GM12878 (cell line): Measurements from ENCODE around the gene DYDC1. TPM values are rescaled to one million over a fixed set of nuclear protein-coding genes. Genes with fewer than 3 reads are reported as not detected.

ENCODE experiments used
- ATAC-seq: fragments of 200-7000 bp; cut with Tn5 transposase; 3 replicates; pipeline ENCODE4 v1.9.1; 2020; ENCODE audit warnings: mild to moderate bottlenecking, moderate library complexity
- BruUV-seq: library from RNA; stranded (reverse); fragments of 400-500 nt; replicated peaks from 2 replicates; lab custom pipeline; 2021; lab: Mats Ljungman, UMichigan
- CTCF ChIA-PET: fragments of 300-600 bp; sonication (Branson Sonifier 250); formaldehyde crosslinking; extraction: SDS; loops from one replicate; lab custom pipeline; 2021; ENCODE audit warnings: inconsistent platforms; lab: Yijun Ruan, JAX
- POLR2A ChIA-PET: fragments of 350-600 bp; formaldehyde crosslinking; extraction: SDS; loops from one replicate; lab custom pipeline; 2021; ENCODE audit warnings: inconsistent platforms; lab: Charles Lee
- RAD21 ChIA-PET: fragments of 300-600 bp; sonication (Branson Sonifier 250); formaldehyde crosslinking; loops from one replicate; lab custom pipeline; 2023; ENCODE audit warnings: antibody characterized with exemption; ENCODE audit not compliant: unreplicated experiment; lab: Charles Lee
- SMC1A ChIA-PET: fragments of 300-600 bp; sonication (Branson Sonifier 250); formaldehyde crosslinking; loops from one replicate; lab custom pipeline; 2023; ENCODE audit not compliant: unreplicated experiment, uncharacterized antibody; lab: Charles Lee
- DNase-seq: peaks from one replicate; pipeline ENCODE4 v3.0.0-alpha.2; 2011; ENCODE audit warnings: low read depth, low spot score
- FAIRE-seq: peaks from 3 replicates; lab custom pipeline; 2011; peaks lifted over from hg19 to GRCh38; lab: Jason Lieb, UNC
- H2AFZ ChIP-seq: 2 replicates; pipeline ENCODE4 v1.6.0; 2011; ENCODE audit warnings: low read depth, low read length, control low read depth; ENCODE audit not compliant: control insufficient read depth
- H3K27ac ChIP-seq: 2 replicates; pipeline ENCODE4 v1.5.1; 2011; ENCODE audit warnings: control low read depth; ENCODE audit not compliant: control insufficient read depth, insufficient read depth
- H3K27me3 ChIP-seq, 2 experiments: replicated peaks in 1 of 2; 2 replicates each; pipeline versions ENCODE4 v1.6.0 to v1.6.1; 2011; ENCODE audit warnings: low read length in 1 of 2; ENCODE audit not compliant: control insufficient read depth in 2 of 2, insufficient read depth in 2 of 2
- H3K36me3 ChIP-seq, 2 experiments: 2 replicates each; pipeline ENCODE4 v1.5.1; 2011; ENCODE audit warnings: low read length in 1 of 2; ENCODE audit not compliant: control insufficient read depth in 2 of 2, insufficient read depth in 2 of 2
- H3K4me1 ChIP-seq: 2 replicates; pipeline ENCODE4 v1.6.1; 2011; ENCODE audit warnings: mild to moderate bottlenecking, low read length, moderate library complexity, mixed read lengths; ENCODE audit not compliant: control insufficient read depth, insufficient read depth
- H3K4me2 ChIP-seq: 2 replicates; pipeline ENCODE4 v1.6.0; 2011; ENCODE audit warnings: control low read depth; ENCODE audit not compliant: control insufficient read depth, insufficient read depth
- H3K4me3 ChIP-seq: fragments of 200-600 bp; sonication (generic); 2 replicates; pipeline ENCODE4 v1.5.1; 2016
- H3K79me2 ChIP-seq: 2 replicates; pipeline ENCODE4 v1.6.0; 2011; ENCODE audit warnings: low read length; ENCODE audit not compliant: control insufficient read depth, insufficient read depth
- H3K9ac ChIP-seq: 2 replicates; pipeline ENCODE4 v1.8.0; 2011; ENCODE audit warnings: low read length, control low read depth, mixed read lengths; ENCODE audit not compliant: control insufficient read depth, insufficient read depth
- H3K9me3 ChIP-seq: replicated peaks from 3 replicates; pipeline ENCODE4 v1.5.1; 2011; ENCODE audit warnings: mild to moderate bottlenecking, low read length; ENCODE audit not compliant: control insufficient read depth, insufficient read depth
- H4K20me1 ChIP-seq: 2 replicates; pipeline ENCODE4 v1.6.0; 2011; ENCODE audit not compliant: control insufficient read depth, insufficient read depth
- ASH2L ChIP-seq: fragments of 300-600, 200-600 bp; sonication (generic); IDR thresholded peaks from 2 replicates; pipeline ENCODE4 v1.6.1; 2017; ENCODE audit warnings: low read depth, mild to moderate bottlenecking, borderline replicate concordance
- BHLHE40 ChIP-seq, 2 experiments: fragments of 450-650 bp in 1 of 2; IDR thresholded peaks; 2 replicates each; pipeline ENCODE4 v1.6.1; 2011 to 2017; ENCODE audit warnings: low read depth in 2 of 2, borderline replicate concordance in 1 of 2, improper control_type of control experiment in 1 of 2, low read length in 1 of 2, mild to moderate bottlenecking in 1 of 2
- CBFB ChIP-seq: IDR thresholded peaks from 2 replicates; pipeline ENCODE4 v1.6.1; 2016; ENCODE audit warnings: antibody characterized with exemption, low read depth
- CEBPB ChIP-seq, 2 experiments: fragments of 150-350 bp in 1 of 2; IDR thresholded peaks; 2 replicates each; pipeline ENCODE4 v1.6.1; 2012 to 2014; ENCODE audit warnings: low read depth in 2 of 2, low read length in 2 of 2, borderline replicate concordance in 1 of 2, inconsistent platforms in 1 of 2
- ESRRA ChIP-seq: IDR thresholded peaks from 2 replicates; pipeline ENCODE4 v1.6.1; 2012; ENCODE audit warnings: mild to moderate bottlenecking, low read length, improper control_type of control experiment
- EZH2 ChIP-seq: IDR thresholded peaks from 2 replicates; pipeline ENCODE4 v1.6.1; 2012; ENCODE audit warnings: low read depth, mild to moderate bottlenecking, control low read depth, inconsistent platforms, low read length, borderline replicate concordance; ENCODE audit not compliant: control insufficient read depth
- GATAD2B ChIP-seq: fragments of 450-650 bp; conservative IDR thresholded peaks from 2 replicates; pipeline ENCODE4 v1.6.1; 2017; ENCODE audit warnings: low read depth, mild to moderate bottlenecking, moderate library complexity
- HDAC6 ChIP-seq: fragments of 200-600 bp; sonication (generic); IDR thresholded peaks from one replicate; pipeline ENCODE4 v1.8.0; 2017; ENCODE audit warnings: antibody characterized with exemption; ENCODE audit not compliant: unreplicated experiment
- KLF5 ChIP-seq: fragments of 450-650 bp; IDR thresholded peaks from 2 replicates; pipeline ENCODE4 v1.6.1; 2014; ENCODE audit warnings: mild to moderate bottlenecking; ENCODE audit not compliant: partially characterized antibody
- MEF2A ChIP-seq: IDR thresholded peaks from 2 replicates; pipeline ENCODE4 v1.6.1; 2011; ENCODE audit warnings: low read depth, mild to moderate bottlenecking, low read length, moderate library complexity; ENCODE audit not compliant: insufficient read depth
- RB1 ChIP-seq: fragments of 450-650 bp; formaldehyde crosslinking; IDR thresholded peaks from 2 replicates; pipeline ENCODE4 v1.6.1; 2017; ENCODE audit warnings: mild to moderate bottlenecking, borderline replicate concordance
- RCOR1 ChIP-seq: conservative IDR thresholded peaks from 2 replicates; pipeline ENCODE4 v1.6.1; 2012; ENCODE audit warnings: low read depth, low read length, improper control_type of control experiment
- SIN3A ChIP-seq: IDR thresholded peaks from 2 replicates; pipeline ENCODE4 v1.6.1; 2012; ENCODE audit warnings: low read depth, low read length, improper control_type of control experiment
- SMC3 ChIP-seq: IDR thresholded peaks from 2 replicates; pipeline ENCODE4 v1.6.1; 2011; ENCODE audit warnings: low read length, improper control_type of control experiment, borderline replicate concordance
- TAF1 ChIP-seq: IDR thresholded peaks from 2 replicates; pipeline ENCODE4 v1.6.1; 2011; ENCODE audit warnings: mild to moderate bottlenecking, low read depth, low read length, borderline replicate concordance
- TCF3 ChIP-seq: IDR thresholded peaks from 2 replicates; pipeline ENCODE4 v1.6.1; 2012; ENCODE audit warnings: low read depth, mild to moderate bottlenecking, low read length, borderline replicate concordance; ENCODE audit not compliant: insufficient read depth
- USF2 ChIP-seq: IDR thresholded peaks from 2 replicates; pipeline ENCODE4 v1.6.1; 2011; ENCODE audit warnings: low read depth, low read length, improper control_type of control experiment, borderline replicate concordance
- YBX1 ChIP-seq: fragments of 450-650 bp; IDR thresholded peaks from 2 replicates; pipeline ENCODE4 v1.6.1; 2016; ENCODE audit warnings: antibody characterized with exemption
- ZNF274 ChIP-seq: IDR thresholded peaks from one replicate; pipeline ENCODE4 v1.8.0; 2011; ENCODE audit not compliant: insufficient read length, insufficient read depth
- WGBS: methylation state at CpG from one replicate; pipeline ENCODE4 v1.1.6; 2016; ENCODE audit warnings: low lambda C conversion rate; ENCODE audit not compliant: insufficient replicate concordance, insufficient coverage; ENCODE audit errors: missing lambda C conversion rate; 5-methylcytosine and 5-hydroxymethylcytosine counted together
- in situ Hi-C: fragments of 300-500 bp; cut with MboI; formaldehyde crosslinking; loops from 9 replicates; pipeline ENCODE4 v1.14.3; 2018; ENCODE audit warnings: mixed read lengths
- intact Hi-C: fragments of 100-400 bp; cut with micrococcal nuclease; formaldehyde crosslinking; loops from one replicate; pipeline ENCODE4 v1.14.2; 2022; ENCODE audit not compliant: unreplicated experiment
- polyA plus RNA-seq, 11 experiments: library from polyadenylated mRNA; depleted of rRNA in 4 of 11; unstranded in 6 of 11; stranded (reverse) in 5 of 11; fragments of >200 nt; fragmentation: Nextera tagmentation in 4 of 11; fragmentation: Illumina TruSeq in 1 of 11; extraction: Ambion mirVana in 4 of 11; extraction: Trizol in 1 of 11; gene quantifications; 1 replicate in 1 of 11; 2 replicates in 10 of 11; pipeline versions ENCODE4 v1.2.1 to v1.2.3, GENCODE V29; 2011 to 2016; ENCODE audit warnings: inconsistent platforms in 2 of 11, missing spikeins in 2 of 11, low read depth in 1 of 11
- total RNA-seq, 4 experiments: library from RNA; depleted of rRNA in 3 of 4; stranded (reverse); fragments of >200 nt in 3 of 4; fragmentation: Illumina TruSeq in 1 of 4; extraction: Trizol in 1 of 4; gene quantifications; 2 replicates each; pipeline versions ENCODE4 v1.2.1 to v1.2.3, GENCODE V29; 2013 to 2021
- TF ChIP-seq, protein P1 (sequence below): fragments of 450-650 bp; formaldehyde crosslinking; IDR thresholded peaks from 2 replicates; pipeline ENCODE4 v1.4.0; 2022; ENCODE audit warnings: mild to moderate bottlenecking, moderate library complexity
- TF ChIP-seq, protein P2 (sequence below): fragments of 450-650 bp; IDR thresholded peaks from 2 replicates; pipeline ENCODE4 v1.6.1; 2016; ENCODE audit warnings: mild to moderate bottlenecking

The DYDC1 gene
- total and polyA plus RNA-seq, 10 of the 15 experiments (the other 5 are each of a cell fraction or from before 2014, with no cell fraction given) = not detected

DNA sequence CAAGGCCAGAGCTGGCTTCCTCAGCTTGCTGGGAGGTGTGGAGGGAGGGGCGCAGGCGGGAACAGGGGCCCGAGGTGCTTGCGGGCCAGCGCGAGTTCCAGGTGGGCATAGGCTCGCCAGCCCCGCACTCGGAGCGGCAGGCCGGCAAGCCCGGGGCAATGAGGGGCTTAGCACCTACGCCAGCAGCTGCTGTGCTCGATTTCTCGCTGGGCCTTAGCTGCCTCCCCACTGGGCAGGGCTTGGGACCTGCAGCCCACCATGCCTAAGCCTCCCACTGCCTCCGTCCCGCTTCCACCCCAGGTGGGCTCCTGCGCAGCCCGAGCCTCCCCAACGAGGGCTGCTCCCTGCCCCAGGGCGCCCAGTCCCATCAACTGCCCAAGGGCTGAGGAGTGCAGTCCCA is 41.2 kb downstream of the DYDC1 start (continued):
- TF ChIP-seq, protein P1, sequence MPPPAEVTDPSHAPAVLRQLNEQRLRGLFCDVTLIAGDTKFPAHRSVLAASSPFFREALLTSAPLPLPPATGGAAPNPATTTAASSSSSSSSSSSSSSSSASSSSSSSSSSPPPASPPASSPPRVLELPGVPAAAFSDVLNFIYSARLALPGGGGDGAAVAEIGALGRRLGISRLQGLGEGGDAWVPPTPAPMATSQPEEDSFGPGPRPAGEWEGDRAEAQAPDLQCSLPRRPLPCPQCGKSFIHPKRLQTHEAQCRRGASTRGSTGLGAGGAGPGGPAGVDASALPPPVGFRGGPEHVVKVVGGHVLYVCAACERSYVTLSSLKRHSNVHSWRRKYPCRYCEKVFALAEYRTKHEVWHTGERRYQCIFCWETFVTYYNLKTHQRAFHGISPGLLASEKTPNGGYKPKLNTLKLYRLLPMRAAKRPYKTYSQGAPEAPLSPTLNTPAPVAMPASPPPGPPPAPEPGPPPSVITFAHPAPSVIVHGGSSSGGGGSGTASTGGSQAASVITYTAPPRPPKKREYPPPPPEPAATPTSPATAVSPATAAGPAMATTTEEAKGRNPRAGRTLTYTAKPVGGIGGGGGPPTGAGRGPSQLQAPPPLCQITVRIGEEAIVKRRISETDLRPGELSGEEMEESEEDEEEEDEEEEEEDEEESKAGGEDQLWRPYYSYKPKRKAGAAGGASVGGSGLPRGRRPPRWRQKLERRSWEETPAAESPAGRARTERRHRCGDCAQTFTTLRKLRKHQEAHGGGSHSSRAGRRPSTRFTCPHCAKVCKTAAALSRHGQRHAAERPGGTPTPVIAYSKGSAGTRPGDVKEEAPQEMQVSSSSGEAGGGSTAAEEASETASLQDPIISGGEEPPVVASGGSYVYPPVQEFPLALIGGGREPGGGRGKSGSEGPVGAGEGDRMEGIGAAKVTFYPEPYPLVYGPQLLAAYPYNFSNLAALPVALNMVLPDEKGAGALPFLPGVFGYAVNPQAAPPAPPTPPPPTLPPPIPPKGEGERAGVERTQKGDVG = no peak
- TF ChIP-seq EZH2 (no peak), MEF2A (no peak), TAF1 (no peak), KLF5 (no peak), GATAD2B (no peak), SMC3 (no peak), ESRRA (no peak), ASH2L (no peak), RCOR1 (no peak)
- TF ChIP-seq, all 136 proteins: peak for 0

- no peak overlapping the region for H2AFZ ChIP-seq
- ChIA-PET CTCF (no interaction called here), SMC1A (no interaction called here), RAD21 (no interaction called here), POLR2A (no interaction called here)
- H3K27ac ChIP-seq = no peak overlapping the region
- no peak overlapping the region for H3K9ac ChIP-seq
- H3K27me3 ChIP-seq = no peaks in the 10 kb centered on the region
- H4K20me1 ChIP-seq = no peaks in the 10 kb centered on the region
- in situ Hi-C loops (no loop called here), intact Hi-C loops (no loop called here)
- DNase-seq (no peak), FAIRE-seq (no peak), ATAC-seq (no peak)
- H3K9me3 ChIP-seq = no peaks in the 10 kb centered on the region
- no peak overlapping the region for H3K4me3 ChIP-seq
- no peak overlapping the region for H3K4me2 ChIP-seq
- BruUV-seq = no TSS peak
- WGBS = 25% methylated on average over 5 of the region's 5 CpGs
- H3K4me1 ChIP-seq = no peaks in the 10 kb centered on the region
- no peaks in the 10 kb centered on the region for H3K79me2 ChIP-seq
- H3K36me3 ChIP-seq = no peaks in the 10 kb centered on the region
- TF ChIP-seq USF2 (no peak), YBX1 (no peak), ZNF274 (no peak), CEBPB (IDR thresholded peaks at IDR 0.05; ENCODE audit: borderline replicate concordance in 1 of 2, low read depth in 2 of 2, low read length in 2 of 2) (no peak), SIN3A (no peak), TCF3 (no peak), CBFB (no peak), RB1 (no peak), BHLHE40 (IDR thresholded peaks at IDR 0.05; ENCODE audit: borderline replicate concordance in 1 of 2, low read depth in 2 of 2, low read length in 1 of 2) (no peak), HDAC6 (no peak)
- TF ChIP-seq, protein P2, sequence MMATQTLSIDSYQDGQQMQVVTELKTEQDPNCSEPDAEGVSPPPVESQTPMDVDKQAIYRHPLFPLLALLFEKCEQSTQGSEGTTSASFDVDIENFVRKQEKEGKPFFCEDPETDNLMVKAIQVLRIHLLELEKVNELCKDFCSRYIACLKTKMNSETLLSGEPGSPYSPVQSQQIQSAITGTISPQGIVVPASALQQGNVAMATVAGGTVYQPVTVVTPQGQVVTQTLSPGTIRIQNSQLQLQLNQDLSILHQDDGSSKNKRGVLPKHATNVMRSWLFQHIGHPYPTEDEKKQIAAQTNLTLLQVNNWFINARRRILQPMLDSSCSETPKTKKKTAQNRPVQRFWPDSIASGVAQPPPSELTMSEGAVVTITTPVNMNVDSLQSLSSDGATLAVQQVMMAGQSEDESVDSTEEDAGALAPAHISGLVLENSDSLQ = no peak
Observed at GRCh38 chr10:80313523-80313922, 43.0 kb downstream of the DYDC1 start.
